ENCODE data around the gene TFDP1.

DNA sequence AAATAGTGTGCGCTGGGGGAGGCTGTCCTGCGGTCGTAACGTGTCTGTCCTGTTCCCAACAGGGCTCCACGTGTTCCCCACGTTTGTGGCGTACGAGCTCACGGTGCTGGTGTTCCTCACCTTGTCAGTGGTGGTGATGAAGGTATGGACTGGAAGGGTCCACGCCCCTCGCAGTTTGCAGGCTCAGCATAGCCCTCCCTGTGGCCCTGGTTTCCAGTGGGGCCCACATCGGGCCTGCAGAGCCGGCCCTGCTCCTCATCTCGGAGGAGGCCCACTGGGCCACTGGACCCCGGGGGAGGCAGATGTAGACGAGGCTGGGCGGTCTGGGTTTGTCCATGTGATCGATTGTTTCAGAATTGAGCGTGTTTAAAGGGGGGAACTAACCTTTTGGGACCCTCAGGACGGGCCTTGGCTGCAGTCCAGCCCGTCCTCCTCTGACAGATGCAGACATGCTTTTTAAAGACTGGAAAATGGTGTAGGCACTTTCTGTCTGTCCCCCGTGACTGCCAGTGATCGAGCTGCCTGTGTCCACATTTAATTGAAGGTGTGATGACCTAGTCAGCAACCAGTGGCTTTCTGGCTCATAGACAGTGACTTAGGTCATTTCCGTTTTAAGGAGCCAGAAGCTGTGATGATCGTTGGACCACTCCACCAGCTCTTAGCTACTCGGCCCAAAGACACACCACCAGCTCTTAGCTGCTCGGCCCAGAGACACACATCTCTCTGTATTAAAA lies 37.1 kb upstream of the TFDP1 start:
- TF ChIP-seq EZH2 (IDR thresholded peaks at IDR 0.05; ENCODE audit: insufficient read depth, poor library complexity, severe bottlenecking) (no peak), EZH2phosphoT487 (IDR thresholded peaks at IDR 0.05; ENCODE audit: insufficient read depth, low read depth) (no peak)
